IMR-90 (cell line): ENCODE results near the gene TM4SF4. TPM values are rescaled to one million over a fixed set of nuclear protein-coding genes. Genes with fewer than 3 reads are reported as not detected.
"Not testable (repeated sequence)": the region's sequence is repeated elsewhere in the genome, so short reads cannot be mapped to it uniquely, and the experiment has no call there.

Experiments
- ATAC-seq: fragments of 200-7000 bp; cut with Tn5 transposase; 2 replicates; pipeline ENCODE4 v1.9.1; 2020; ENCODE audit warnings: low read depth, mild to moderate bottlenecking, moderate library complexity
- BruUV-seq: library from RNA; stranded (reverse); fragments of 400-500 nt; replicated peaks from 2 replicates; lab custom pipeline; 2021; lab: Mats Ljungman, UMichigan
- CTCF ChIA-PET: fragments of 300-600 bp; formaldehyde crosslinking; extraction: SDS; loops from one replicate; lab custom pipeline; 2021; ENCODE audit warnings: antibody characterized with exemption; lab: Yijun Ruan, JAX
- POLR2A ChIA-PET: fragments of 300-600 bp; sonication (Branson Sonifier 250); formaldehyde crosslinking; loops from one replicate; lab custom pipeline; 2022; ENCODE audit warnings: antibody characterized with exemption; ENCODE audit not compliant: unreplicated experiment; lab: Charles Lee
- DNase-seq: peaks from one replicate; pipeline ENCODE4 v3.0.0; 2013
- H2AFZ ChIP-seq: replicated peaks from 2 replicates; pipeline ENCODE3; 2013; ENCODE audit warnings: low read length, mild to moderate bottlenecking; ENCODE audit not compliant: poor library complexity
- H2AK5ac ChIP-seq: 2 replicates; pipeline ENCODE4 v1.6.1; 2013; ENCODE audit warnings: low read depth, low read length, inconsistent platforms
- H2AK9ac ChIP-seq: replicated peaks from 2 replicates; pipeline ENCODE3; 2013; ENCODE audit warnings: mild to moderate bottlenecking, low read depth, low read length, moderate library complexity; ENCODE audit not compliant: poor library complexity
- H2BK120ac ChIP-seq: 2 replicates; pipeline ENCODE4 v1.6.1; 2013; ENCODE audit warnings: low read depth, low read length, inconsistent platforms
- H2BK15ac ChIP-seq: 3 replicates; pipeline ENCODE4 v1.6.1; 2013; ENCODE audit warnings: low read depth, low read length, inconsistent platforms
- H2BK20ac ChIP-seq: 2 replicates; pipeline ENCODE4 v1.6.1; 2013; ENCODE audit warnings: low read depth, mild to moderate bottlenecking, inconsistent platforms, low read length, moderate library complexity
- H2BK5ac ChIP-seq: 2 replicates; pipeline ENCODE4 v1.6.1; 2013; ENCODE audit warnings: mild to moderate bottlenecking, low read depth, low read length, inconsistent platforms; ENCODE audit not compliant: poor library complexity, severe bottlenecking
- H3K14ac ChIP-seq: replicated peaks from 2 replicates; pipeline ENCODE4 v1.6.1; 2013; ENCODE audit warnings: low read depth, low read length, inconsistent platforms
- H3K18ac ChIP-seq: 2 replicates; pipeline ENCODE4 v1.6.1; 2013; ENCODE audit warnings: low read depth, low read length, control low read depth
- H3K23ac ChIP-seq: 2 replicates; pipeline ENCODE4 v1.6.1; 2013; ENCODE audit warnings: low read depth, low read length, inconsistent platforms
- H3K27ac ChIP-seq: 2 replicates; pipeline ENCODE4 v1.5.1; 2013; ENCODE audit warnings: mild to moderate bottlenecking, control low read depth, low read length; ENCODE audit not compliant: insufficient read depth
- H3K27me3 ChIP-seq: 2 replicates; pipeline ENCODE4 v1.6.1; 2013; ENCODE audit warnings: low read length; ENCODE audit not compliant: control insufficient read depth, insufficient read depth
- H3K36me3 ChIP-seq: 2 replicates; pipeline ENCODE4 v1.6.1; 2013; ENCODE audit warnings: low read length, mixed read lengths; ENCODE audit not compliant: control insufficient read depth, insufficient read depth
- H3K4ac ChIP-seq: 2 replicates; pipeline ENCODE4 v1.6.1; 2013; ENCODE audit warnings: low read depth, low read length, inconsistent platforms
- H3K4me1 ChIP-seq: 2 replicates; pipeline ENCODE4 v1.6.1; 2013; ENCODE audit warnings: low read length, mixed read lengths; ENCODE audit not compliant: control insufficient read depth, insufficient read depth
- H3K4me2 ChIP-seq: 2 replicates; pipeline ENCODE4 v1.6.1; 2013; ENCODE audit warnings: low read depth, mild to moderate bottlenecking, control low read depth, low read length, moderate library complexity
- H3K4me3 ChIP-seq: 2 replicates; pipeline ENCODE4 v1.5.1; 2013; ENCODE audit warnings: low read depth, mild to moderate bottlenecking, control low read depth, low read length, moderate library complexity; ENCODE audit not compliant: insufficient read depth
- H3K56ac ChIP-seq: 2 replicates; pipeline ENCODE4 v1.6.1; 2013; ENCODE audit warnings: low read length, inconsistent platforms; ENCODE audit not compliant: insufficient read depth; ENCODE audit errors: extremely low read depth
- H3K79me1 ChIP-seq, 2 experiments: 2 replicates each; pipeline ENCODE4 v1.6.1; 2013; ENCODE audit warnings: low read length in 2 of 2, inconsistent platforms in 1 of 2, low read depth in 1 of 2
- H3K9ac ChIP-seq: 2 replicates; pipeline ENCODE4 v1.6.1; 2013; ENCODE audit warnings: low read depth, low read length, control low read depth
- H3K9me1 ChIP-seq: 2 replicates; pipeline ENCODE4 v1.6.1; 2013; ENCODE audit warnings: low read length, inconsistent platforms; ENCODE audit not compliant: insufficient read depth
- H3K9me3 ChIP-seq: 2 replicates; pipeline ENCODE4 v1.6.1; 2013; ENCODE audit warnings: low read length; ENCODE audit not compliant: control insufficient read depth, insufficient read depth
- H4K20me1 ChIP-seq: 2 replicates; pipeline ENCODE4 v1.6.1; 2013; ENCODE audit warnings: low read length, inconsistent platforms; ENCODE audit not compliant: insufficient read depth
- H4K5ac ChIP-seq: 2 replicates; pipeline ENCODE4 v1.6.1; 2013; ENCODE audit warnings: mild to moderate bottlenecking, low read depth, low read length, control low read depth
- H4K8ac ChIP-seq, 2 experiments: 2 replicates each; pipeline ENCODE4 v1.6.1; 2013; ENCODE audit warnings: low read depth in 2 of 2, low read length in 2 of 2, control low read depth in 1 of 2, inconsistent platforms in 1 of 2
- H4K91ac ChIP-seq: 2 replicates; pipeline ENCODE4 v1.6.1; 2013; ENCODE audit warnings: low read depth, low read length, inconsistent platforms; ENCODE audit not compliant: insufficient read depth
- WGBS, 2 experiments: methylation state at CpG; one replicate each; pipeline versions ENCODE4 v1.1.5 to v1.1.7; 2013; ENCODE audit warnings: missing lambda C conversion rate in 2 of 2; ENCODE audit not compliant: insufficient read length in 1 of 2; ENCODE audit errors: extremely low coverage in 2 of 2; 5-methylcytosine and 5-hydroxymethylcytosine counted together
- dilution Hi-C: fragments of 300-500 bp; cut with HindIII; formaldehyde crosslinking; loops from one replicate; pipeline ENCODE4 v1.14.3; 2018; ENCODE audit warnings: low sequenced_read_pairs; ENCODE audit not compliant: unreplicated experiment
- in situ Hi-C: fragments of 300-500 bp; cut with MboI; formaldehyde crosslinking; loops from 3 replicates; pipeline ENCODE4 v1.14.3; 2019; ENCODE audit warnings: low sequenced_read_pairs, inconsistent platforms, mixed read lengths
- intact Hi-C: fragments of 100-400 bp; cut with micrococcal nuclease; formaldehyde crosslinking; loops from 2 replicates; pipeline ENCODE4 v1.10.0; 2022
- polyA plus RNA-seq, 3 experiments: library from polyadenylated mRNA; depleted of rRNA; stranded (reverse); fragments of >200 nt; gene quantifications; 2 replicates each; pipeline ENCODE4 v1.2.3, GENCODE V29; 2012; ENCODE audit warnings: low replicate concordance in 1 of 3
- total RNA-seq: library from RNA; depleted of rRNA; stranded (reverse); fragments of >200 nt; gene quantifications from 2 replicates; pipeline ENCODE4 v1.2.3, GENCODE V29; 2012

TM4SF4 gene
- total and polyA plus RNA-seq, 2 of the 4 experiments (the other 2 are of a cell fraction): 0.60 to 1.6 TPM

- CTCF ChIA-PET, H2BK15ac ChIP-seq, H3K23ac ChIP-seq, H2BK5ac ChIP-seq, H2BK20ac ChIP-seq, H3K4me3 ChIP-seq, H3K4me2 ChIP-seq, H4K20me1 ChIP-seq, in situ Hi-C loops, POLR2A ChIA-PET, H4K8ac ChIP-seq, H3K27ac ChIP-seq, H4K91ac ChIP-seq, DNase-seq, H3K18ac ChIP-seq, BruUV-seq, dilution Hi-C loops, H3K9ac ChIP-seq, H3K4ac ChIP-seq, H3K56ac ChIP-seq, H3K27me3 ChIP-seq, H3K36me3 ChIP-seq, H3K79me1 ChIP-seq, H3K9me3 ChIP-seq, H4K5ac ChIP-seq, H2BK120ac ChIP-seq, ATAC-seq, H3K14ac ChIP-seq, H2AFZ ChIP-seq, H2AK9ac ChIP-seq, H2AK5ac ChIP-seq: not testable (repeated sequence)
- WGBS, 2 experiments: no CpG with 5 or more reads among the region's 26 CpGs
- intact Hi-C loops: loop anchor here (5.0 kb wide), 1 partner anchor 38 kb away; no protein-coding TSS in a partner anchor
- H3K9me1 ChIP-seq: peaks cover 15% of the 10 kb centered on the region; the same call in 1 of the 2 replicates
- H3K4me1 ChIP-seq: peaks cover 22% of the 10 kb centered on the region
Measured at GRCh38 chr3:149444867-149445266, 29.6 kb upstream of the TM4SF4 start.
